GM15510 (cell line): Measurements from ENCODE around the gene WNK4.

ENCODE experiments used
- POLR2A ChIP-seq: IDR thresholded peaks from 3 replicates; pipeline ENCODE4 v1.6.1; 2011; ENCODE audit warnings: borderline replicate concordance; ENCODE audit not compliant: insufficient read length; ENCODE audit errors: extremely low read depth

Gene WNK4

GRCh38 chr17:42779936-42780850 lies at the start of gene WNK4:
Gene WNK4, plus strand, starts transcription at chr17:42780610. Its CDS starts 89 bp downstream, at chr17:42780699.
- TF ChIP-seq POLR2A: no peak

DNA sequence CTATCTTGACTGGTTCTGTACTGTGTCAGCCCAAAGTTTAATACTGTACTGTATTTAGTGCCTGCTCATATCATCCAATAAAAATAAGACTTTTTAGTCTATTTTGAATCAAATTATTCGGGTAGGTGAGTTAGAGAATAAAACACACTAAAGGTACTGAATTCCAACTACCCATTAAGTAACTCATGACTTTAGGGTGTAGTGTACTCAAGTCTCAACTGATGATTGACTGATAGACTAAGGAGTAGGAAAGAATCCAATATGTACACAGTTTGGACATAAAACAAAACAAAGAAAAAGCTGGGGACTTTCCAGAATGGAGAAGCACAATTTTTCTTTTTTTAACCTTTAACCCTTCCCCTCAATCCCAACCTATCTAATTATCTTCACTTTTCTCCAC lies 39.7 kb upstream of the WNK4 start:
- no peak for TF ChIP-seq POLR2A

GRCh38 chr17:42743595-42744282 lies 36.7 kb upstream of the WNK4 start:
- TF ChIP-seq POLR2A: no peak

GRCh38 chr17:42744283-42744805 lies 36.1 kb upstream of the WNK4 start:
- TF ChIP-seq POLR2A: no peak

DNA sequence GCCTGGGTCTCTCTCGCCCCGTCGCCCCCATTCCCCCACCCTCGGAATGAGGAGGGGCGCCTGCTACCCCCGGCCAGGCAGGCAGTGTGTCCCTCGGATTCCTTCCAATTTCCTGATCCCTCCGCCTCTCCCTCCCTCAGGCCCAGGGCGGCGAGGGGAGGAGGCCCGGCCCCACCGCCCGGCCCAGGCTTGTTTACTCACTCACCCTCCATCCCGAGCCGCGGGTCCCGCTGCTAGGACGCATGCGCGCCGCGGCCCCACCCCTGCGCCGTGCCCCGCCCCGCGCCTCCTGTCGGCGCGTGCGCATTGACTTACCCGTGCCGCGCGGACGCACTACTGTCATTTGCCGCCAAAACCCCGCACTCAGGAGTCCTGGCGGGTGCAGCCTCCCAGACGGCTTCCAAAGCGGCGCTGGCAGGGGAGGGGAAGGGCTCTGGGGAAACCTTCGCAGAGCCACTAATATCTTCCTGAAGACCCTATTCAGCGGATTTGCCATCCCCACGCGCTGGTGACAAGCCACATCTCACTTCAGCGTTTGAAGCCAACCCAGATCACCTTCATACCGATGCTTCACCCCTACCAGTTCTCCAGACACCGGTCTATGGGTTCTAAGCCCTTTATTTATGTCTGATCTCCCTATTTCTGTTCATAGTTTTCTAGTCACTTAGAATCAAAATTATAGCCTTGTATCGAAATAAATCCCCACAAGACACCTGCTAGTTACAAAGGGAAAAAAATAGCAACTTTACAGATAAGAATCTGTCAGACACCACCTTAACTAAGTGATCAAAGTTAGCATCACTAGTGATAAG lies 35.4 kb upstream of the WNK4 start, which contains the start of gene EZH1:
EZH1 (minus strand) TSS at position 235 of the 812 bp plus-strand sequence. CDS start 16,099 bp downstream, outside the sequence.
- TF ChIP-seq POLR2A: peak; percentile 68

GRCh38 chr17:42748202-42748907 lies 32.1 kb upstream of the WNK4 start:
- TF ChIP-seq POLR2A: no peak

DNA sequence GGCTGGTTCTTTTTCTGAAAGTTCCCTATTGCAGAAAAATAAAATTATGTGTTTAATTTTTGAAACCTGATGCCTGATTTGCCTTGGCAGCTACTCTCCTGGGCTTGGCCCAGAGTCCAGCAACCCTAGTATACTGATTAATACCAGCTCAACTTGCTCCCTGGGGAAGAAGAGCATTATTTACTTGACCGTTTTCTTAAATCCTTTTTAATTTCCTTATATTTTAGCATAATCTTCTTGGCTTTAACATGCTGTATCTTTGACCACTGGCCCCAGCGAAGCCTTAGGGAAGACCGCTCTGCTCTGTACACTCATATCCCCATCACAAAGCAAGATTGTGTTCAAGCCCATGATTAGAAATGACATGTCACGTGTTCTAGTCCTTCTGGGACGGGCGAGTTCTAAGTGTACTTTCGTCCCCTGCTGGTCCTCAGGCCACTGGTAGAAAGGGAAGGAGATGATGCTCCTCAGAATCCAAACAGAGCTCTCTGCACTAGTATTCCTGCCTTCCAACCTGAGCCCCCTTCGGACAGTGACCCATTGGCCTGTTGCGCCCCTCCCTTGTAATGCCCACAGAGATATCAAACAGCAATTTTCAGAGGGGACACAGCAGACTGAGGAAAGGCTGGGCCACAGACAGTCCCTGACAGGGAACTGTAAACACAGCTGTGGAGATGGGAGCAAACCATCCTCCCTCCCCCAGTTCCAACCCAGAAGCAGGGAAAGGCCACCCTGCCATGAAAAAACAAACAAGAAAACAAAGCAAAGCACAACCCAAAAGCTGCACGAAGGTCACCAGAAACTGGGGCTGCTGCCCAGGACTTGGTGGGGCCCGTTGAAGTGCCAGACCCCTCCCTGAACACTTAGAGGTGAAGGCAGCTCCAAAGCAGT lies 31.3 kb upstream of the WNK4 start:
- no peak for TF ChIP-seq POLR2A

- TF ChIP-seq POLR2A: no peak
These were observed 29.6 kb upstream of the WNK4 start for GRCh38 chr17:42750739-42751344.

DNA sequence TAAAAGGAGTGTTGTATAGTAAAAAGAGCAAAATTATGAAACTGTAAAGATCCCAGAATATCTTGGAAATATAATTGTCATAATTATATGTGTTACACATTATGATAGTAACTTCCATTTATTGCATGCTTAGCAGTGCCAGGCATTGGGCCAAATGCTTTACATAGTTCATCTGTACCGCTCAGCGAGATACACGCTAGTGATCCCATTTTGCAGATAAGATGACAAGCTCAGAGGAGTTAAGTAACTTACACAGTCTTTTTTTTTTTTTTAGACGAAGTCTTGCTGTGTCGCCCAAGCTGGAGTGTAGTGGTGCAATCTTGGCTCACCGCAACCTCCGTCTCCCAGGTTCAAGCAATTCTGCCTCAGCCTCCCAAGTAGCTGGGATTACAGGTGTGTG lies 28.8 kb upstream of the WNK4 start:
- TF ChIP-seq POLR2A: no peak

GRCh38 chr17:42754782-42755181 lies 25.6 kb upstream of the WNK4 start:
- no peak for TF ChIP-seq POLR2A

DNA sequence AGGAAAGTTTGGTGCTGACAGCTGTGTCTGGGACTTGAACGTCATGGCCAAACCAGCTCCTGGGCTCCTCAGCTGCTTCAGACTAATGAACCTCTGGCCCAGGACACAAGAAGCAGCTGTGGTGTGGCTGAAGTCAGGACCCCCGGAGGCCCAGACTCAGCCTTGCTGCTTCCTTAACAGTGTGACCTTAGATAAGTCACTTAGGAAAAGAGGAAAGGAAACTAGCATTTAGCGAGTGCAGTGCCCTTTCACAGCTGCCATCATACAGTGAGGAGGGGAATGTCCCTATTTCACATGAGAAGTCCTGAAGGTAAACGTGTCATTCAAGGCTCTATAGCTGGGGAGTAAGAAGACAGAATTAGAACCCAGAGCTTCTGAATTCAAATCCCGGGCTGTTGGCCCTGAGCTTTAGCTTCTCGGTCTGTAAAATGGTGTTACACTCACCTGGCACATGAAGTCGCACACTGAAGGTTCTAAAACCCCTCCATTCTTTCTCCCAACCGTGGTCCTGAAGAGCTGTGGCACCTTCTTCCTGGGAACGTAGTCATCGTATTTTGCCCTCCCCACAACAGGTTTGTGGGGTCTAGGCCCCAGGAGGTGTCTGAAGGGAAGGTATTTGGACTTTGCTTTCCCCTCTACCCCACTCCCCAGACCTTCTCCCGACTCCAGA lies 20.3 kb upstream of the WNK4 start:
- TF ChIP-seq POLR2A: no peak

DNA sequence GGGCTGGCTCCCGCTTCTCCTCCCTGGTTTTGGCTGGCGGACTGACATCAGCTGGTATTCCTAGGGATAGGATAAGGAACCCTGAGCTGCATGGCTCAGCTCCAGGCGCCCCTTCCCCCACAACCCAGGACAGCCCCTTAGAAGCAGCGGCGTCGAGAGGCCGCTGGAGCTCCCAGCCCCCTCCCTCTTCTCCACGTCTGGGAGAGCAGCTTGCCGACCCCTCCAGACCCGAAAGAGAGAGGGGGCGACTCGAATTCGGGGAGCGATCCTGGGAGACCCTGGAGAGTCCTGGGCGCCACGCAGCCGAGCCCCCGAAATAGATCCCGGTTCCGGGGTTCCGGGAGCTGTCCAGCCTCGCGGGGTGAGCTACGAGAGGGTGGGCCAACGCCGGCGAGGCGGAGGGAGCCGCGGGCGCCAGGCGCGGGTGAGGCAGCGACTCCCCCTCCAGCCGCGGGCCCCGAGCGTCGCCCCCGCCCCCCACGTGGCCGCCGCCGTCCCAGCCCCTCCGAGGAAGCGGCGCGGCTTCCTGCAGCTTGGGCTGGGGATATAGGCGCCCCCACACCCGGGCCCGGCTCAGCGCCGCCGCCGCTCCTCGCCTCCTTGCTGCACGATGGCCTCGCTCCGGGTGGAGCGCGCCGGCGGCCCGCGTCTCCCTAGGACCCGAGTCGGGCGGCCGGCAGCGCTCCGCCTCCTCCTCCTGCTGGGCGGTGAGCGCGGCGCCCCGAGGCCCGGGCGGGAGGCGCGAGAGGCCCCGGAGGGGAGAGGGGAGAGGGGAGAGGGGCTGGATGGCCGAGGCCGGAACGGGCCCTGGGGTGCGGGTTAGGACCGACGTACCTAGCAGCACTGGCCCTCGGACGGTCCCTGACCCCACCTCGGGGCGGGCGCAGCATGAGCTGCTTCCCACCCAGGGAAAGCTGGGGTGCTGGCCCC lies 19.5 kb upstream of the WNK4 start, which contains the start of gene RAMP2:
RAMP2 (plus strand) TSS at position 576 of the 930 bp plus-strand sequence; CDS start at position 611, 35 bp downstream.
- TF ChIP-seq POLR2A: no peak

GRCh38 chr17:42761638-42762037 lies 18.8 kb upstream of the WNK4 start:
- TF ChIP-seq POLR2A: no peak
